ENCODE results near the gene SIRPA.

SIRPA gene

GRCh38 chr20:1955217-1955616, 60.0 kb downstream of the SIRPA start:
- no peak overlapping the region for H3K4me3 ChIP-seq (ENCODE audit: low read depth, low read length)
- TF ChIP-seq CTCF (IDR thresholded peaks at IDR 0.05; ENCODE audit: low read depth, low read length), result no peak

GRCh38 chr20:1958426-1958825, 63.2 kb downstream of the SIRPA start:
- no peak for TF ChIP-seq CTCF (IDR thresholded peaks at IDR 0.05; ENCODE audit: low read depth, low read length)
- no peak overlapping the region for H3K4me3 ChIP-seq (ENCODE audit: low read depth, low read length)

- TF ChIP-seq CTCF (IDR thresholded peaks at IDR 0.05; ENCODE audit: low read depth, low read length), result no peak
These were observed 63.9 kb downstream of the SIRPA start for GRCh38 chr20:1959156-1959555.

GRCh38 chr20:1961374-1961773, 66.2 kb downstream of the SIRPA start:
- no peak for TF ChIP-seq CTCF (IDR thresholded peaks at IDR 0.05; ENCODE audit: low read depth, low read length)
- no peak overlapping the region for H3K4me3 ChIP-seq (ENCODE audit: low read depth, low read length)

More at GRCh38 chr20:1959156-1959555, 63.9 kb downstream of the SIRPA start:
- H3K4me3 ChIP-seq (ENCODE audit: low read depth, low read length), result no peak overlapping the region

- no peak overlapping the region for H3K4me3 ChIP-seq (ENCODE audit: low read depth, low read length)
- TF ChIP-seq CTCF (IDR thresholded peaks at IDR 0.05; ENCODE audit: low read depth, low read length), result no peak
These were observed 68.9 kb downstream of the SIRPA start for GRCh38 chr20:1964061-1964460.

GRCh38 chr20:1964659-1965405, 69.6 kb downstream of the SIRPA start:
- TF ChIP-seq CTCF (IDR thresholded peaks at IDR 0.05; ENCODE audit: low read depth, low read length), result 0 out of 2 replicates have a peak, but pooled peaks have one; percentile 19
- no peak overlapping the region for H3K4me3 ChIP-seq (ENCODE audit: low read depth, low read length)

- TF ChIP-seq CTCF (IDR thresholded peaks at IDR 0.05; ENCODE audit: low read depth, low read length), result peak; percentile 87
- no peak overlapping the region for H3K4me3 ChIP-seq (ENCODE audit: low read depth, low read length)
These were observed 70.5 kb downstream of the SIRPA start for GRCh38 chr20:1965520-1966351.
